Suppressor macrophage treated with lipopolysaccharide for 4 hours (primary cell): Measurements from ENCODE around the gene PRRC2B.

Experiments
- DNase-seq: peaks from one replicate; pipeline ENCODE4 v3.0.0-alpha.2; 2020

The PRRC2B gene

GRCh38 chr9:131410044-131410491, 16.2 kb downstream of the PRRC2B start:
- DNase-seq: peak; percentile 41

GRCh38 chr9:131411719-131412681, 18.1 kb downstream of the PRRC2B start:
- DNase-seq: no peak

GRCh38 chr9:131416509-131416908, 22.6 kb downstream of the PRRC2B start:
- DNase-seq: no peak

- no peak for DNase-seq
Observed at GRCh38 chr9:131417264-131418142, 23.6 kb downstream of the PRRC2B start.

- DNase-seq: no peak
Observed at GRCh38 chr9:131418143-131419025, 24.5 kb downstream of the PRRC2B start.

- DNase-seq: no peak
Observed at GRCh38 chr9:131419026-131419614, 25.2 kb downstream of the PRRC2B start.

GRCh38 chr9:131419716-131420115, 25.8 kb downstream of the PRRC2B start:
- DNase-seq: no peak

GRCh38 chr9:131420980-131421624, 27.2 kb downstream of the PRRC2B start:
- no peak for DNase-seq

GRCh38 chr9:131421691-131422090, 27.8 kb downstream of the PRRC2B start:
- no peak for DNase-seq

GRCh38 chr9:131422241-131422792, 28.4 kb downstream of the PRRC2B start:
- DNase-seq: no peak

- DNase-seq: no peak
Observed at GRCh38 chr9:131423171-131423581, 29.3 kb downstream of the PRRC2B start.

- DNase-seq: no peak
Observed at GRCh38 chr9:131426545-131426944, 32.7 kb downstream of the PRRC2B start.

GRCh38 chr9:131429121-131430012, 35.5 kb downstream of the PRRC2B start:
- DNase-seq: no peak

GRCh38 chr9:131432050-131432449, 38.2 kb downstream of the PRRC2B start:
- no peak for DNase-seq

- peak; percentile 29 for DNase-seq
Observed at GRCh38 chr9:131432597-131433301, 38.9 kb downstream of the PRRC2B start.

GRCh38 chr9:131433302-131433854, 39.5 kb downstream of the PRRC2B start:
- DNase-seq: no peak

GRCh38 chr9:131434673-131435072, 40.8 kb downstream of the PRRC2B start:
- no peak for DNase-seq

- DNase-seq: no peak
Observed at GRCh38 chr9:131436376-131436775, 42.5 kb downstream of the PRRC2B start.

- DNase-seq: no peak
Observed at GRCh38 chr9:131436865-131437271, 43.0 kb downstream of the PRRC2B start.
